Esophagus muscularis mucosa (tissue), 4 donors: ENCODE data around the gene ZNF827. TPM values are rescaled to one million over a fixed set of nuclear protein-coding genes. Genes with fewer than 3 reads are reported as not detected.

Experiments used
- DNase-seq: peaks from one replicate; pipeline ENCODE4 v3.0.0-alpha.2; 2017; ENCODE audit errors: extremely low spot score
- H3K27ac ChIP-seq, 4 donors: fragments of 200-600 bp; sonication (generic); replicated peaks in 1 of 4; 1 replicate in 3 of 4; 2 replicates in 1 of 4; pipeline ENCODE4 v1.5.1; 2016 to 2019; ENCODE audit warnings: mild to moderate bottlenecking in 1 of 4
- H3K27me3 ChIP-seq, 4 donors: fragments of 200-600 bp; sonication (generic); one replicate each; pipeline versions ENCODE4 v1.5.1 to v1.6.0; 2016 to 2019
- H3K36me3 ChIP-seq, 4 donors: fragments of 200-600 bp; sonication (generic); one replicate each; pipeline ENCODE4 v1.5.1; 2016 to 2019
- H3K4me1 ChIP-seq, 4 donors: fragments of 200-600 bp; sonication (generic); one replicate each; pipeline ENCODE4 v1.5.1; 2016 to 2019
- H3K4me3 ChIP-seq, 4 donors: fragments of 200-600 bp; sonication (generic); 1 replicate in 2 of 4; 2 replicates in 2 of 4; pipeline ENCODE4 v1.5.1; 2016 to 2019; ENCODE audit warnings: mild to moderate bottlenecking in 4 of 4, moderate library complexity in 1 of 4
- H3K9me3 ChIP-seq, 4 donors: fragments of 200-600 bp; sonication (generic); 1 replicate in 3 of 4; 2 replicates in 1 of 4; pipeline ENCODE4 v1.5.1; 2016 to 2019
- CTCF ChIP-seq, 3 experiments: fragments of 200-600 bp in 2 of 3; fragments of 450-650 bp in 1 of 3; sonication (generic) in 2 of 3; IDR thresholded peaks; one replicate each; pipeline ENCODE4 v1.5.1; 2017 to 2019; ENCODE audit warnings: antibody characterized with exemption in 3 of 3, mild to moderate bottlenecking in 2 of 3, moderate library complexity in 1 of 3
- EP300 ChIP-seq: sonication (generic); formaldehyde crosslinking; IDR thresholded peaks from one replicate; pipeline ENCODE4 v1.6.1; 2017; ENCODE audit warnings: antibody characterized with exemption
- POLR2A ChIP-seq: fragments of 450-650 bp; IDR thresholded peaks from one replicate; pipeline ENCODE4 v1.6.1; 2017; ENCODE audit warnings: antibody characterized with exemption, moderate library complexity, mild to moderate bottlenecking, low read depth
- POLR2AphosphoS5 ChIP-seq, 2 donors: sonication (generic); formaldehyde crosslinking; IDR thresholded peaks; one replicate each; pipeline ENCODE4 v1.6.1; 2017; ENCODE audit warnings: antibody characterized with exemption in 2 of 2
- WGBS: methylation state at CpG from one replicate; pipeline ENCODE4 v1.1.5; 2018; 5-methylcytosine and 5-hydroxymethylcytosine counted together
- intact Hi-C: fragments of 100-400 bp; cut with DNase I; formaldehyde crosslinking; loops from one replicate; pipeline ENCODE4 v1.15.1; 2023
- total RNA-seq, 4 donors: library from RNA; depleted of rRNA; stranded (reverse); fragments of >200 nt; gene quantifications; one replicate each; pipeline versions ENCODE4 v1.1.0 to v1.2.1, GENCODE V29; 2016

The ZNF827 gene
- total RNA-seq, 4 donors from 2014 or later, result 11.1 to 27.2 (median 19.0) TPM

GRCh38 chr4:145791988-145792387 is 146.6 kb downstream of the ZNF827 start:
- TF ChIP-seq POLR2AphosphoS5 (IDR thresholded peaks at IDR 0.05), result no peak
- no peak for TF ChIP-seq CTCF (IDR thresholded peaks at IDR 0.05)
- TF ChIP-seq EP300, result no peak
- no peak for TF ChIP-seq POLR2A

GRCh38 chr4:145788755-145789154 is 149.9 kb downstream of the ZNF827 start:
- no peaks in the 10 kb centered on the region for H3K9me3 ChIP-seq
- no peak for TF ChIP-seq POLR2AphosphoS5 (IDR thresholded peaks at IDR 0.05)
- no peak for TF ChIP-seq CTCF (IDR thresholded peaks at IDR 0.05)
- TF ChIP-seq EP300, result no peak
- no peak for TF ChIP-seq POLR2A
- 66% methylated on average over 2 of the region's 2 CpGs for WGBS

More at GRCh38 chr4:145791988-145792387, 146.6 kb downstream of the ZNF827 start:
- DNase-seq, result no peak
- Histone ChIP-seq H3K27me3 (no peaks in the 10 kb centered on the region), H3K9me3 (no peaks in the 10 kb centered on the region), H3K4me3 (no peak overlapping the region), H3K4me1 (no peaks in the 10 kb centered on the region), H3K36me3 (no peaks in the 10 kb centered on the region), H3K27ac (no peak overlapping the region)
- intact Hi-C loops, result no loop called here
- WGBS, result 43% methylated on average over 2 of the region's 2 CpGs

GRCh38 chr4:145786830-145787229 is 151.8 kb downstream of the ZNF827 start:
- peaks cover 0 to 15% (median 6%) of the 10 kb centered on the region in 4 donors for H3K4me1 ChIP-seq
- no peaks in the 10 kb centered on the region for H3K9me3 ChIP-seq
- intact Hi-C loops, result no loop called here
- H3K27me3 ChIP-seq, result no peaks in the 10 kb centered on the region
- H3K4me3 ChIP-seq, result no peak overlapping the region
- no peak for DNase-seq
- H3K36me3 ChIP-seq, result no peaks in the 10 kb centered on the region
- H3K27ac ChIP-seq, result no peak overlapping the region
- TF ChIP-seq CTCF (IDR thresholded peaks at IDR 0.05), result no peak
- no peak for TF ChIP-seq POLR2A
- TF ChIP-seq POLR2AphosphoS5 (IDR thresholded peaks at IDR 0.05), result no peak
- TF ChIP-seq EP300, result no peak
- 44% methylated on average over 1 of the region's 5 CpGs for WGBS

More at GRCh38 chr4:145788755-145789154, 149.9 kb downstream of the ZNF827 start:
- Histone ChIP-seq H3K4me3 (no peak overlapping the region), H3K36me3 (no peaks in the 10 kb centered on the region), H3K4me1 (peaks cover 0 to 15% (median 6%) of the 10 kb centered on the region in 4 donors), H3K27me3 (no peaks in the 10 kb centered on the region), H3K27ac (no peak overlapping the region)
- no peak for DNase-seq
- intact Hi-C loops, result no loop called here

GRCh38 chr4:145786261-145786660 is 152.4 kb downstream of the ZNF827 start:
- Histone ChIP-seq H3K27me3 (no peaks in the 10 kb centered on the region), H3K27ac (no peak overlapping the region), H3K36me3 (no peaks in the 10 kb centered on the region), H3K4me1 (peaks cover 0 to 15% (median 6%) of the 10 kb centered on the region in 4 donors), H3K9me3 (no peaks in the 10 kb centered on the region), H3K4me3 (no peak overlapping the region)
- TF ChIP-seq EP300 (no peak), POLR2AphosphoS5 (IDR thresholded peaks at IDR 0.05) (no peak), CTCF (IDR thresholded peaks at IDR 0.05) (no peak), POLR2A (no peak)
- intact Hi-C loops, result no loop called here
- DNase-seq, result no peak
- WGBS, result 73% methylated on average over 2 of the region's 2 CpGs

- DNase-seq, result no peak
- Histone ChIP-seq H3K36me3 (no peaks in the 10 kb centered on the region), H3K9me3 (no peaks in the 10 kb centered on the region), H3K4me3 (no peak overlapping the region), H3K4me1 (peaks cover 0 to 15% (median 6%) of the 10 kb centered on the region in 4 donors), H3K27ac (no peak overlapping the region), H3K27me3 (no peaks in the 10 kb centered on the region)
- TF ChIP-seq POLR2A, result no peak
- intact Hi-C loops, result no loop called here
- WGBS, result 56% methylated on average over 2 of the region's 2 CpGs
Measured at GRCh38 chr4:145785391-145786008, 153.1 kb downstream of the ZNF827 start.
